PFSK-1 (cell line): ENCODE results near the gene CFAP298.
A peak's percentile ranks its signal among the peaks of the same experiment; 100 is the strongest.

Experiments used
- FOXP2 ChIP-seq: optimal IDR thresholded peaks from 2 replicates; pipeline ENCODE3; 2011; ENCODE audit warnings: borderline replicate concordance, control low read depth, inconsistent platforms; ENCODE audit not compliant: insufficient read depth; ENCODE audit errors: extremely low read length, extremely low read depth
- POLR2AphosphoS5 ChIP-seq: IDR thresholded peaks from 2 replicates; pipeline ENCODE4 v1.6.1; 2012; ENCODE audit warnings: low read depth, mild to moderate bottlenecking, control low read depth, low read length, moderate library complexity
- REST ChIP-seq, 2 experiments: IDR thresholded peaks; 2 replicates each; pipeline versions ENCODE4 v1.6.1 to v1.8.0; 2011 to 2012; ENCODE audit warnings: low read depth in 2 of 2, low read length in 2 of 2, control low read depth in 1 of 2, inconsistent platforms in 1 of 2, mild to moderate bottlenecking in 1 of 2, moderate library complexity in 1 of 2; ENCODE audit not compliant: insufficient read depth in 1 of 2
- SIN3A ChIP-seq: IDR thresholded peaks from 2 replicates; pipeline ENCODE4 v1.6.1; 2012; ENCODE audit warnings: mild to moderate bottlenecking, low read length, moderate library complexity, borderline replicate concordance; ENCODE audit not compliant: insufficient read depth
- TAF1 ChIP-seq: IDR thresholded peaks from 2 replicates; pipeline ENCODE4 v1.6.1; 2012; ENCODE audit warnings: low read length, control low read depth, borderline replicate concordance; ENCODE audit not compliant: insufficient read depth

- TF ChIP-seq REST (IDR thresholded peaks at IDR 0.05; ENCODE audit: insufficient read depth in 1 of 2, low read depth in 2 of 2, low read length in 2 of 2) (no peak), POLR2AphosphoS5 (no peak), TAF1 (no peak), SIN3A (no peak), FOXP2 (peak; percentile 65)
Observed at GRCh38 chr21:32597205-32597604, 15.0 kb downstream of the CFAP298 start.
